Measurements from ENCODE around the gene ZHX3. TPM values are rescaled to one million over a fixed set of nuclear protein-coding genes. Genes with fewer than 3 reads are reported as not detected.
A peak's percentile ranks its signal among the peaks of the same experiment; 100 is the strongest.

Gene ZHX3
- polyA plus RNA-seq, 3 donors = 0.58 to 3.2 (median 1.1) TPM

GRCh38 chr20:41308290-41308711 is 9.2 kb downstream of the ZHX3 start:
- H3K27me3 Mint-ChIP-seq (ENCODE audit: low read depth in 3 of 3) = no peaks in the 10 kb centered on the region
- peaks cover 23% of the 10 kb centered on the region for H3K4me1 Mint-ChIP-seq
- intact Hi-C loops (cut with micrococcal nuclease) = no loop called here
- Histone ChIP-seq H3K9ac (ENCODE audit: insufficient read depth, low read length, poor library complexity, severe bottlenecking) (no peak overlapping the region), H4K20me1 (ENCODE audit: insufficient read depth, low read length) (no peaks in the 10 kb centered on the region), H3K4me2 (replicated peaks; ENCODE audit: extremely low read depth, low read length, poor library complexity, severe bottlenecking) (no peak overlapping the region), H3K36me3 (replicated peaks in 1 of 2; ENCODE audit: control insufficient read depth in 1 of 2, insufficient read depth in 2 of 2, low read length in 2 of 2) (no peaks in the 10 kb centered on the region), H3K9me3 (replicated peaks in 1 of 2; ENCODE audit: control insufficient read depth in 1 of 2, insufficient read depth in 1 of 2, low read length in 2 of 2) (no peaks in the 10 kb centered on the region), H3K79me2 (ENCODE audit: insufficient read depth, low read length) (no peaks in the 10 kb centered on the region), H2AFZ (ENCODE audit: insufficient read depth, low read depth, low read length, poor library complexity, severe bottlenecking) (no peak overlapping the region), H3K27ac (ENCODE audit: low read depth in 1 of 2, low read length in 2 of 2) (peak overlapping the region in 1 of 2 donors; percentile 30), H3K27me3 (ENCODE audit: control insufficient read depth in 2 of 2, insufficient read depth in 2 of 2, low read length in 2 of 2) (no peaks in the 10 kb centered on the region), H3K4me1 (ENCODE audit: control insufficient read depth in 1 of 2, insufficient read depth in 2 of 2, low read length in 2 of 2) (peaks cover 18 to 24% of the 10 kb centered on the region in 2 donors), H3K4me3 (replicated peaks in 1 of 3; ENCODE audit: low read depth in 2 of 3, low read length in 3 of 3) (no peak overlapping the region)
- peaks cover 3 to 5% of the 10 kb centered on the region in 2 donors for H3K36me3 Mint-ChIP-seq
- no CpG with 5 or more reads among the region's 1 CpG for WGBS (ENCODE audit: insufficient coverage)
- TF ChIP-seq CTCF (IDR thresholded peaks at IDR 0.05) = no peak
- no peak overlapping the region for H3K4me3 Mint-ChIP-seq
- peak overlapping the region in 1 of 7 donors; percentile 51 for H3K27ac Mint-ChIP-seq
- H3K9me3 Mint-ChIP-seq = peaks cover 0 to 2% (median 0%) of the 10 kb centered on the region in 7 donors
- no peak for DNase-seq

GRCh38 chr20:41307021-41307420 is 10.5 kb downstream of the ZHX3 start:
- Mint-ChIP-seq H3K4me3 (no peak overlapping the region), H3K27me3 (ENCODE audit: low read depth in 3 of 3) (no peaks in the 10 kb centered on the region), H3K27ac (no peak overlapping the region), H3K4me1 (peaks cover 23% of the 10 kb centered on the region), H3K9me3 (peaks cover 0 to 2% (median 0%) of the 10 kb centered on the region in 7 donors), H3K36me3 (peaks cover 3 to 5% of the 10 kb centered on the region in 2 donors)
- DNase-seq = no peak
- no CpG with 5 or more reads among the region's 1 CpG for WGBS (ENCODE audit: insufficient coverage)
- Histone ChIP-seq H3K27me3 (ENCODE audit: control insufficient read depth in 2 of 2, insufficient read depth in 2 of 2, low read length in 2 of 2) (no peaks in the 10 kb centered on the region), H3K9ac (ENCODE audit: insufficient read depth, low read length, poor library complexity, severe bottlenecking) (no peak overlapping the region), H3K36me3 (replicated peaks in 1 of 2; ENCODE audit: control insufficient read depth in 1 of 2, insufficient read depth in 2 of 2, low read length in 2 of 2) (no peaks in the 10 kb centered on the region), H3K4me3 (replicated peaks in 1 of 3; ENCODE audit: low read depth in 2 of 3, low read length in 3 of 3) (no peak overlapping the region), H3K79me2 (ENCODE audit: insufficient read depth, low read length) (no peaks in the 10 kb centered on the region), H2AFZ (ENCODE audit: insufficient read depth, low read depth, low read length, poor library complexity, severe bottlenecking) (no peak overlapping the region), H3K9me3 (replicated peaks in 1 of 2; ENCODE audit: control insufficient read depth in 1 of 2, insufficient read depth in 1 of 2, low read length in 2 of 2) (no peaks in the 10 kb centered on the region), H3K4me1 (ENCODE audit: control insufficient read depth in 1 of 2, insufficient read depth in 2 of 2, low read length in 2 of 2) (peaks cover 18 to 24% of the 10 kb centered on the region in 2 donors), H3K4me2 (replicated peaks; ENCODE audit: extremely low read depth, low read length, poor library complexity, severe bottlenecking) (no peak overlapping the region), H4K20me1 (ENCODE audit: insufficient read depth, low read length) (no peaks in the 10 kb centered on the region), H3K27ac (ENCODE audit: low read depth in 1 of 2, low read length in 2 of 2) (no peak overlapping the region)
- intact Hi-C loops (cut with micrococcal nuclease) = no loop called here
- no peak for TF ChIP-seq CTCF (IDR thresholded peaks at IDR 0.05)

Measured in CD14-positive monocyte (primary cell).